ENCODE measurements around the gene TUBGCP3.
A peak's percentile ranks its signal among the peaks of the same experiment; 100 is the strongest.

Gene TUBGCP3

GRCh38 chr13:112616586-112617362 is 28.8 kb upstream of the TUBGCP3 start:
- no peak overlapping the region for H3K4me3 ChIP-seq (ENCODE audit: low read length)
- DNase-seq (ENCODE audit: low read depth) = no peak
- peak; percentile 78 for TF ChIP-seq CTCF (conservative IDR thresholded peaks at IDR 0.05; ENCODE audit: low read depth, low read length)

GRCh38 chr13:112615391-112615790 is 27.4 kb upstream of the TUBGCP3 start:
- no peak for TF ChIP-seq CTCF (conservative IDR thresholded peaks at IDR 0.05; ENCODE audit: low read depth, low read length)
- DNase-seq (ENCODE audit: low read depth) = no peak
- H3K4me3 ChIP-seq (ENCODE audit: low read length) = no peak overlapping the region

GRCh38 chr13:112614835-112615234 is 26.9 kb upstream of the TUBGCP3 start:
- TF ChIP-seq CTCF (conservative IDR thresholded peaks at IDR 0.05; ENCODE audit: low read depth, low read length) = no peak

GRCh38 chr13:112608212-112608611 is 20.3 kb upstream of the TUBGCP3 start:
- H3K4me3 ChIP-seq (ENCODE audit: low read length) = no peak overlapping the region
- TF ChIP-seq CTCF (conservative IDR thresholded peaks at IDR 0.05; ENCODE audit: low read depth, low read length) = no peak
- no peak for DNase-seq (ENCODE audit: low read depth)

More at GRCh38 chr13:112614835-112615234, 26.9 kb upstream of the TUBGCP3 start:
- DNase-seq (ENCODE audit: low read depth) = no peak
- no peak overlapping the region for H3K4me3 ChIP-seq (ENCODE audit: low read length)

- TF ChIP-seq CTCF (conservative IDR thresholded peaks at IDR 0.05; ENCODE audit: low read depth, low read length) = peak; percentile 83
- DNase-seq (ENCODE audit: low read depth) = no peak
- peak overlapping the region; percentile 60 for H3K4me3 ChIP-seq (ENCODE audit: low read length)
Observed at GRCh38 chr13:112606109-112607001, 18.4 kb upstream of the TUBGCP3 start.

DNA sequence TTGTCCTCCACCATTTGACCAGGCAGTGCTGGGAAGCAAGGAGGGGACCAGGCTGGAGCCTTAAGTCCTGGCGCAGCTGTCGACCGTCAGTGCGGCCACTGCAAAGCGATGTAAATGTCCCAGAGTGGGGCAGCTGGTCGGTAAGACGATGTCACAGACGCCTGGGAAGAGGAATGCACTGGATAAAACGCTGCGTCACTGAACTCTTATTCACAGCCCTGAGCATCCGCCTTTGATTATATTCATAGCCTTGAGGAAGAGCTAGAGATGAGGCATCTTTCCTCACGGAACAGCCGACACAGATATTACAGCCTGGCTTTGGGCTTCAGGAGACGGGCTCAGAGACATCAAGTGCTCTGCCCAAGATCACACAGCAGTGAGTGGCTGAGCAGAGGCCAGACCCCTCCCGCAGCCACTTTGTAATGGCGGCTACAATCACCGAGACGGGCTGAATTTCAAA is 17.6 kb upstream of the TUBGCP3 start:
- no peak for DNase-seq (ENCODE audit: low read depth)
- no peak for TF ChIP-seq CTCF (conservative IDR thresholded peaks at IDR 0.05; ENCODE audit: low read depth, low read length)
- H3K4me3 ChIP-seq (ENCODE audit: low read length) = peak overlapping the region; percentile 60
